Mesenchymal stem cell (in vitro differentiated cells and primary cell): ENCODE results near the gene CHRDL2. TPM values are rescaled to one million over a fixed set of nuclear protein-coding genes. Genes with fewer than 3 reads are reported as not detected.

Experiments used
- DNase-seq: peaks from one replicate; pipeline ENCODE4 v3.0.0-alpha.2; 2013
- H2AFZ ChIP-seq: one replicate; pipeline ENCODE4 v1.6.1; 2013; ENCODE audit warnings: low read depth, mild to moderate bottlenecking, control low read depth, inconsistent platforms, low read length, moderate library complexity
- H2AK5ac ChIP-seq: 2 replicates; pipeline ENCODE4 v1.6.1; 2013; ENCODE audit warnings: low read length, moderate library complexity, mild to moderate bottlenecking, inconsistent platforms; ENCODE audit not compliant: severe bottlenecking
- H2BK120ac ChIP-seq: one replicate; pipeline ENCODE4 v1.6.1; 2013; ENCODE audit warnings: low read depth, mild to moderate bottlenecking, inconsistent platforms, low read length, moderate library complexity
- H2BK12ac ChIP-seq, 2 experiments: one replicate each; pipeline ENCODE4 v1.6.1; 2013; ENCODE audit warnings: inconsistent platforms in 2 of 2, low read length in 2 of 2, mild to moderate bottlenecking in 2 of 2, moderate library complexity in 2 of 2, control low read depth in 1 of 2
- H2BK15ac ChIP-seq: one replicate; pipeline ENCODE4 v1.6.1; 2013; ENCODE audit warnings: mild to moderate bottlenecking, low read depth, inconsistent platforms; ENCODE audit not compliant: poor library complexity, severe bottlenecking
- H2BK5ac ChIP-seq: 2 replicates; pipeline ENCODE4 v1.6.1; 2013; ENCODE audit warnings: low read depth, mild to moderate bottlenecking, low read length, control low read depth, inconsistent platforms; ENCODE audit not compliant: poor library complexity, severe bottlenecking
- H3K14ac ChIP-seq, 2 experiments: one replicate each; pipeline ENCODE4 v1.6.1; 2013; ENCODE audit warnings: inconsistent platforms in 2 of 2, low read length in 2 of 2, control low read depth in 1 of 2, mild to moderate bottlenecking in 1 of 2, moderate library complexity in 1 of 2
- H3K18ac ChIP-seq, 2 experiments: one replicate each; pipeline ENCODE4 v1.6.1; 2013; ENCODE audit warnings: inconsistent platforms in 2 of 2, low read length in 2 of 2, control low read depth in 1 of 2, low read depth in 1 of 2, mild to moderate bottlenecking in 1 of 2
- H3K23ac ChIP-seq, 2 experiments: one replicate each; pipeline ENCODE4 v1.6.1; 2013; ENCODE audit warnings: inconsistent platforms in 2 of 2, low read length in 2 of 2, mild to moderate bottlenecking in 2 of 2, moderate library complexity in 2 of 2, control low read depth in 1 of 2
- H3K27ac ChIP-seq: 2 replicates; pipeline ENCODE4 v1.5.1; 2013; ENCODE audit warnings: mild to moderate bottlenecking, moderate library complexity, low read length, control low read depth, inconsistent platforms; ENCODE audit not compliant: poor library complexity, severe bottlenecking
- H3K27me3 ChIP-seq, 2 experiments: 2 replicates each; pipeline versions ENCODE4 v1.6.1 to v1.7.0; 2013; ENCODE audit warnings: low read length in 2 of 2, mild to moderate bottlenecking in 2 of 2, moderate library complexity in 2 of 2, control low read depth in 1 of 2, inconsistent platforms in 1 of 2; ENCODE audit not compliant: control insufficient read depth in 1 of 2, insufficient read depth in 1 of 2
- H3K36me3 ChIP-seq, 2 experiments: 2 replicates each; pipeline versions ENCODE4 v1.6.1 to v1.7.0; 2013; ENCODE audit warnings: low read length in 2 of 2, control low read depth in 1 of 2, inconsistent platforms in 1 of 2, low read depth in 1 of 2, mild to moderate bottlenecking in 1 of 2; ENCODE audit not compliant: insufficient read depth in 2 of 2, control insufficient read depth in 1 of 2
- H3K4ac ChIP-seq, 2 experiments: one replicate each; pipeline ENCODE4 v1.6.1; 2013; ENCODE audit warnings: inconsistent platforms in 2 of 2, low read length in 2 of 2, mild to moderate bottlenecking in 2 of 2, moderate library complexity in 2 of 2, control low read depth in 1 of 2, low read depth in 1 of 2
- H3K4me1 ChIP-seq: 2 replicates; pipeline ENCODE4 v1.6.1; 2013; ENCODE audit warnings: low read depth, low read length, control low read depth; ENCODE audit not compliant: control insufficient read depth, insufficient read depth
- H3K4me2 ChIP-seq: 2 replicates; pipeline ENCODE4 v1.6.1; 2013; ENCODE audit warnings: low read length, mild to moderate bottlenecking, inconsistent platforms; ENCODE audit not compliant: poor library complexity, severe bottlenecking
- H3K4me3 ChIP-seq, 2 experiments: 2 replicates each; pipeline versions ENCODE4 v1.5.1 to v1.7.0; 2013; ENCODE audit warnings: low read length in 2 of 2, mild to moderate bottlenecking in 2 of 2, control low read depth in 1 of 2, low read depth in 1 of 2; ENCODE audit not compliant: insufficient read depth in 1 of 2
- H3K79me1 ChIP-seq: replicated peaks from 2 replicates; pipeline ENCODE4 v1.6.1; 2013; ENCODE audit warnings: mild to moderate bottlenecking, control low read depth, low read length, inconsistent platforms; ENCODE audit not compliant: poor library complexity, severe bottlenecking
- H3K9ac ChIP-seq: 2 replicates; pipeline ENCODE4 v1.7.0; 2013; ENCODE audit warnings: mild to moderate bottlenecking, low read length, moderate library complexity
- H3K9me3 ChIP-seq: 2 replicates; pipeline ENCODE4 v1.7.0; 2013; ENCODE audit warnings: mild to moderate bottlenecking, low read length; ENCODE audit not compliant: control insufficient read depth
- H4K8ac ChIP-seq: one replicate; pipeline ENCODE4 v1.6.1; 2013; ENCODE audit warnings: inconsistent platforms, mild to moderate bottlenecking, low read length, moderate library complexity
- H4K91ac ChIP-seq: one replicate; pipeline ENCODE4 v1.6.1; 2013; ENCODE audit warnings: mild to moderate bottlenecking, low read length, inconsistent platforms
- WGBS: methylation state at CpG from one replicate; pipeline ENCODE4 v1.1.7; 2013; ENCODE audit warnings: mixed read lengths; 5-methylcytosine and 5-hydroxymethylcytosine counted together
- polyA plus RNA-seq, 2 experiments: library from polyadenylated mRNA; stranded (reverse); fragments of 200-250 nt; gene quantifications; one replicate each; pipeline ENCODE4 v1.2.3, GENCODE V29; 2013

The CHRDL2 gene, protein sequence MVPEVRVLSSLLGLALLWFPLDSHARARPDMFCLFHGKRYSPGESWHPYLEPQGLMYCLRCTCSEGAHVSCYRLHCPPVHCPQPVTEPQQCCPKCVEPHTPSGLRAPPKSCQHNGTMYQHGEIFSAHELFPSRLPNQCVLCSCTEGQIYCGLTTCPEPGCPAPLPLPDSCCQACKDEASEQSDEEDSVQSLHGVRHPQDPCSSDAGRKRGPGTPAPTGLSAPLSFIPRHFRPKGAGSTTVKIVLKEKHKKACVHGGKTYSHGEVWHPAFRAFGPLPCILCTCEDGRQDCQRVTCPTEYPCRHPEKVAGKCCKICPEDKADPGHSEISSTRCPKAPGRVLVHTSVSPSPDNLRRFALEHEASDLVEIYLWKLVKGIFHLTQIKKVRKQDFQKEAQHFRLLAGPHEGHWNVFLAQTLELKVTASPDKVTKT
- not detected for polyA plus RNA-seq (2013, experiment 1 of 2)
- polyA plus RNA-seq (2013, experiment 2 of 2): not detected

- H3K4me3 ChIP-seq: peak within 1 kb of the TSS in 1 of 2 experiments; percentile 59
- H3K4ac ChIP-seq: no peak within 1 kb of the TSS
- H2AFZ ChIP-seq: no peak within 1 kb of the TSS
- no peak within 1 kb of the TSS for H4K8ac ChIP-seq
- H4K91ac ChIP-seq: no peak within 1 kb of the TSS
- H3K36me3 ChIP-seq: no peaks in the 10 kb centered on the region
- H3K9me3 ChIP-seq: no peaks in the 10 kb centered on the region
- peak; percentile 18 for DNase-seq
- H3K14ac ChIP-seq: no peak within 1 kb of the TSS
- peak within 1 kb of the TSS in 1 of 2 experiments; percentile 42 for H3K23ac ChIP-seq
- H3K4me1 ChIP-seq: peaks cover 11% of the 10 kb centered on the region
- no peak within 1 kb of the TSS for H3K27ac ChIP-seq
- H2BK15ac ChIP-seq: no peak within 1 kb of the TSS
- WGBS: 30% methylated on average over 21 of the region's 69 CpGs
- H3K18ac ChIP-seq: no peak within 1 kb of the TSS
- no peak within 1 kb of the TSS for H3K9ac ChIP-seq
- H2BK12ac ChIP-seq: no peak within 1 kb of the TSS
- no peak within 1 kb of the TSS for H2BK5ac ChIP-seq
- peaks cover 73 to 76% of the 10 kb centered on the region in 2 experiments for H3K27me3 ChIP-seq
- no peaks in the 10 kb centered on the region for H3K79me1 ChIP-seq
- H2BK120ac ChIP-seq: no peak within 1 kb of the TSS
- H3K4me2 ChIP-seq: peak within 1 kb of the TSS; percentile 82
- H2AK5ac ChIP-seq: no peak within 1 kb of the TSS
These were observed at the start of gene CHRDL2 for GRCh38 chr11:74731301-74732094. Gene CHRDL2, minus strand, starts transcription at chr11:74731426. Its CDS starts 538 bp downstream, at chr11:74730888.

GRCh38 chr11:74780248-74781005 is 49.2 kb upstream of the CHRDL2 start:
- no peaks in the 10 kb centered on the region for H3K9me3 ChIP-seq
- no peak overlapping the region for H3K4ac ChIP-seq
- no peak overlapping the region for H2AK5ac ChIP-seq
- no peak overlapping the region for H2BK15ac ChIP-seq
- H3K36me3 ChIP-seq: no peaks in the 10 kb centered on the region
- H2AFZ ChIP-seq: no peak overlapping the region
- no peak overlapping the region for H4K91ac ChIP-seq
- H2BK12ac ChIP-seq: no peak overlapping the region
- peaks cover 30% of the 10 kb centered on the region for H3K79me1 ChIP-seq
- H3K23ac ChIP-seq: no peak overlapping the region
- H3K18ac ChIP-seq: no peak overlapping the region
- H2BK5ac ChIP-seq: no peak overlapping the region
- H3K9ac ChIP-seq: no peak overlapping the region
- H4K8ac ChIP-seq: no peak overlapping the region
- H3K4me2 ChIP-seq: no peak overlapping the region
- no peak overlapping the region for H3K14ac ChIP-seq
- no peak overlapping the region for H3K4me3 ChIP-seq
- H2BK120ac ChIP-seq: no peak overlapping the region
- no peak for DNase-seq
- H3K27ac ChIP-seq: no peak overlapping the region
- no peaks in the 10 kb centered on the region for H3K4me1 ChIP-seq
- no peaks in the 10 kb centered on the region for H3K27me3 ChIP-seq
- WGBS: 94% methylated on average over 3 of the region's 4 CpGs

- H2BK120ac ChIP-seq: no peak overlapping the region
- no peak overlapping the region for H3K23ac ChIP-seq
- no peak overlapping the region for H4K91ac ChIP-seq
- no peaks in the 10 kb centered on the region for H3K9me3 ChIP-seq
- H3K4me1 ChIP-seq: peaks cover 3% of the 10 kb centered on the region
- no peak overlapping the region for H3K4ac ChIP-seq
- no peak overlapping the region for H4K8ac ChIP-seq
- no peak overlapping the region for H2BK15ac ChIP-seq
- H2BK12ac ChIP-seq: no peak overlapping the region
- no peak overlapping the region for H3K4me3 ChIP-seq
- DNase-seq: no peak
- peaks cover 25% of the 10 kb centered on the region for H3K79me1 ChIP-seq
- no peak overlapping the region for H3K27ac ChIP-seq
- no peaks in the 10 kb centered on the region for H3K36me3 ChIP-seq
- no peak overlapping the region for H3K14ac ChIP-seq
- H2BK5ac ChIP-seq: no peak overlapping the region
- WGBS: over 99% methylated on average over 6 of the region's 6 CpGs
- H3K4me2 ChIP-seq: no peak overlapping the region
- no peaks in the 10 kb centered on the region for H3K27me3 ChIP-seq
- H2AFZ ChIP-seq: no peak overlapping the region
- no peak overlapping the region for H3K9ac ChIP-seq
- peak overlapping the region in 1 of 2 experiments; percentile 21 for H3K18ac ChIP-seq
- H2AK5ac ChIP-seq: no peak overlapping the region
These were observed 47.4 kb upstream of the CHRDL2 start for GRCh38 chr11:74778581-74778980.
